Activated CD8-positive, alpha-beta memory T cell treated with anti-CD3 and anti-CD28 coated beads for 4 hours (primary cell): Measurements from ENCODE around the gene LGR6.
"Not testable (repeated sequence)": the region's sequence is repeated elsewhere in the genome, so short reads cannot be mapped to it uniquely, and the experiment has no call there.

Experiments used
- DNase-seq, 2 donors: peaks; one replicate each; pipeline ENCODE4 v3.0.0-alpha.2; 2020; ENCODE audit warnings: low read depth in 2 of 2

The LGR6 gene

DNA sequence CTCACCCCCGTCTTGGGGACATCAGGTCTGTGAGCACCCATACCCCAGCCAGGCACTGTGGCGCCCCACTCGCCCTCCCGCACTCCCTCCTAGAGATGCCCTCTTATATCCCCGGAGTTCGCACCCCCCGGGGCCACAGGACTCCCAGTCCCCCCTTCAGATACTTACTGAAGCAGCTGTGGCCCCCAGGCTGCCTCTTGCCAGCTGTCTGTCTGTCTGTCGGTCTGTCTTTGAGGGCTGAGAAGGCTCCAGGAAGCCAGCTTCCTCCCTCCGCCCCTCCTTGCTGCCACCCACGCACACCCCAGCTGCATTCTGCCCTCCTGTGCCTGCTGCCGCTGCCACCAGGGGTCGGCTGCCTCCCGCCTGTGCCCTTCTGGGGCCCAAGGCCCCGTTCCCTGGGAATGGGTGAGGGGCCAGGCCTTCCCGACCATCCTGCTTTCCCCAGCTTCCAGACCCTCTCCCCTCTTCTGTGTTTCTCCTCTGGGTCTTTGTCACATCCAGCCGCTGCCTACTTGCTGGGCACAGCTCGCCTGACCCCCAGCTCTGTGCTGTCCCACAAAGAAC, 33.1 kb upstream of the LGR6 start, which contains the start of gene PTPN7:
PTPN7 (minus strand) TSS at position 226 of the 564 bp plus-strand sequence. CDS start 1,200 bp downstream, outside the sequence.
- DNase-seq = peak; percentile 72 to 84

DNA sequence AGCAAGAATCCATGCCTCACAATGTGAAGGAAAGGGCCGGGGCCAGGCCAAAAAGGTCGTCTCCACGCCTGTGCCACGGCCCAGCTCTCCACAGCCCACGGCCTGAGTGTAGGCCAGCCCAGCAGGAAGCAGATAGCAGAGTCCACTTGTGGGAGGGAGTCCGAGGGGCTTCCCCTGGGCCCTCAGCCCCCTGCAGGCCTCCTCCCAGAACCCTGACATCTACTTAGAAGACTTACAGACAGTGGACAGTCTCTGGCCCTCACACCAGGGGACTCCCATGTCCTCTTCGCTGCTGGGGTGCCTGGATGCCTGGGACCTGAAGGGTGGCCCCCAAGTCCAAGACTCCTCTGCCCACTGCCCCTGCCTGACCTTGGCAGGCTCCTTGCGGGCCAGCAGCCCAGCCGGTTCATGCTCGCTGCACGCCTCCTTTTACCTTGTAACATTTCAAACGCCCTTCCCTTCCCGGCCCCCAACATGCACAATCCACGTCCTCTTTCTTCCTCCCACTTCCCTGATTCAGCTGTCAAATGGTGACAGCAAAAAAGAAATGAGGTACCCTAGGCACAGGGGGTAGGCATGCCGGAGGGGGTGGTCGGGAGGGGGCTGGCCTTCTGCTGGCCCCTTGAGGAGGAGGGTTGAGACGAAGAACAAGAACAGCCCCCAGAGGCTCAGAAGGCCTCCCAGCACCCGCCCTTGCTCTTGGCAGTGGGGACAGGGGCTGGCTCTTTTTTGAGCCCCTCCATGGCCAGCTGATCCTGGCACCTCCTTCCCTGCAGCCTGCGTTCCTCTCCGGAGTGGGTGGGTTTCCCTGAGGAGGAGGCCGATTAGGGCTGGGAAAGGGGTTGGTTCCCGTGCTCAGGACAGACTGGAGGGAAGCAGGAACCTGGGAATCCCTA, 32.2 kb upstream of the LGR6 start:
- no peak for DNase-seq

DNA sequence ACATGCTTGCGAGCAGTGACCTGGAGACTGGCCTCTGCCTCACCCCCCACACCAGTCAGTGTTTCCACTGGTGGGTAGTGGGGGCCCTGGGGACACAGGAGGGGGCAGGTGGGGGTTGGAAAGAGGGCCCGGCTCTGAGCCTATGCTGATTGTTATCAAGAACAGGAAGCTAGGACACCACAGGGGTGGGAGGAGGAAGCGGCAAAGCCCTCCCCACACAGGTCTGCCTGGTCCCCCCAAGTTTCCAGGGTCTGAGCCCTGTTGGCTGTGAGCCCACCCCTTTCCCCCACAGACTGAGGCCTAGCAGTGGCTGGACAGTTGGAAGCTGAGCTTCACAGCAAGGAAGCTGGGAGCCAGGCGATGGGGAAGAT, 31.6 kb upstream of the LGR6 start:
- peak; percentile 42 to 60 for DNase-seq

DNA sequence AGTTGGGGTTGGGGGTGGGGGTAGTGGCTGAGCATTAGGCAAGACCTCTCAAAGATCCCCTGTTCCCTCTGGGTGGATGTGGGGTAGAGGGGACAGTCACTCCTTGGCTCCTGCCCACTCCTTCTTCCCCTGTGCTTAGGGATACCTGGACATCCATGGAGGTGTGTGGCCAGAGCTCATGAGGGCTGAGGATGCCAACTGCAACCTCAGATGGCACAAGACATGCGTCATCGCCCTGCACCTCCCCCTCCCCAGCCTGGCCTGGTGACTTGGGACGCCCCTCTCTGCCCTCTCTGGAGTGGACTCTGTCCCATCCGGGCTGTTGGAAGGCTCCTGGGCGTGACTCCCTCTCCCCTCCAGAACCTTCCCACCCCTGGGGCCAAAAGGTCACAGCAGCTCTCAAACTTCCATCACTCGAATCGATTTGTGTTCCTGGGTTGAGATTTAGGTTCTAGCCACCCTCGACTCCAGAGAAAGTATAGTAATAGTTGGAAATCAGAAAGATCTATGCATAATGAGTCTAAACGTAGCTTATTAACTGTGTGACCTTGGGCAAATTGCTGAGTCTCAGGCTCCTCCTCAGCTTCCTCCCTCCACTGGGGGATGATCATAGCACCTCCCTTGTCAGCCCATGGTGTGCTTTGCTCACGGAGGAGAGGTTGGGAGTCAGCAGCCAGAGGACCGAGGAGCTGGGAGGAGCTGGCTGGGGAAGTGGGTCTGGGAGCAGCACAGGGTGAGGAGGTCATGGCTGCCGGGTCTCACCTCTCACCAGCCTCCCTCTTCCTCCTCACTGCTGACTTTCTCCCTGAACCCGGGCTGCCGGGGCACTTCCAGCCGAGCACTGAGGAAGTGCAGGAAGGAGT, 30.9 kb upstream of the LGR6 start:
- DNase-seq = no peak

DNA sequence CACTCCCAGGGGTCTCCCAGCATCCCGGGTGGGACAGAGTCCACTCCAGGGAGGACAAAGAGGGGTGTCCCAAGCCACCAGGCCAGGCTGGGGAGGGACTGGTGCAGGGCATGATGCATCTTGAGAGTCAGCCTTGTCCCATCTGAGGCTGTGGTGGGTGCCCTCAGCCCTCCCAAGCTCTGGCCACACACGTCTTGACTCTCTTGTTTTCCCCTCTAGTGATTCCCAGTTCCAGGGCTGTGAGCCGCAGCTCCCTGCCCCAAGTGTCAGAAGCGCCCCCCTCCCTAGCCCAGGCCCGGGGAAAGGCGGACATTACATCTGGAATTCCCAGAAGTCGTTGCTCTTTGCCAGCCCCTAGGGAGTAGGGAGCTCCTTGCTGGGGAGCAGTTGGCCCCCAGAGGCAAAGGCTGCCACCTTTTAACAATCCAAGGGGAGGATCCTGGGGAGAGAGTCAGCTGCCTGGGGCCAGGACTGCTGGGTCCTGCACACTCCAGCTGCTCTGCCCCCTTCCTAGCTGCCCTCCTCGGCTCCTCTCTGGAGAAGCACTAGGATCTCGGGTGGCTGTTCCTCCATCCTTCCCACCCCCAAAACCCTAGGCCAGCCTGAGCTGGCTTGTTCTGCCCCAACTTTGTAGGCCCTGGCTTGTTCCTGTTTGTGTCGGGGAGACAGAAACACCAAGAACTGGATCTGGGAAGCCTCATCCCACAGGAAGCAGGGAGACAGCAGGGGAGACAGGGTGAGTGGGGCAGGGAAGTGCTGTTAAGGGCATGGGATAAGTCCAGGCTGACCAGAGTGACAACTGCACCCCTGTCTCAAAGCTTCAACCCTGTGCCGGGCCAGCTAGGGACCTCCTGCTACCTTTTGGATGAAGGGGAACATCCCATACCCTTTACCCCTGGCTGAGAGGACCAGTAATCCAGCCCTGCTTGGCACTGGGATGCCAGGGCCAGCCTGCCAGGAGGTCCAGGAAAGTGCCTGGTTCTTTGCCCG, 30.0 kb upstream of the LGR6 start:
- DNase-seq = no peak

DNA sequence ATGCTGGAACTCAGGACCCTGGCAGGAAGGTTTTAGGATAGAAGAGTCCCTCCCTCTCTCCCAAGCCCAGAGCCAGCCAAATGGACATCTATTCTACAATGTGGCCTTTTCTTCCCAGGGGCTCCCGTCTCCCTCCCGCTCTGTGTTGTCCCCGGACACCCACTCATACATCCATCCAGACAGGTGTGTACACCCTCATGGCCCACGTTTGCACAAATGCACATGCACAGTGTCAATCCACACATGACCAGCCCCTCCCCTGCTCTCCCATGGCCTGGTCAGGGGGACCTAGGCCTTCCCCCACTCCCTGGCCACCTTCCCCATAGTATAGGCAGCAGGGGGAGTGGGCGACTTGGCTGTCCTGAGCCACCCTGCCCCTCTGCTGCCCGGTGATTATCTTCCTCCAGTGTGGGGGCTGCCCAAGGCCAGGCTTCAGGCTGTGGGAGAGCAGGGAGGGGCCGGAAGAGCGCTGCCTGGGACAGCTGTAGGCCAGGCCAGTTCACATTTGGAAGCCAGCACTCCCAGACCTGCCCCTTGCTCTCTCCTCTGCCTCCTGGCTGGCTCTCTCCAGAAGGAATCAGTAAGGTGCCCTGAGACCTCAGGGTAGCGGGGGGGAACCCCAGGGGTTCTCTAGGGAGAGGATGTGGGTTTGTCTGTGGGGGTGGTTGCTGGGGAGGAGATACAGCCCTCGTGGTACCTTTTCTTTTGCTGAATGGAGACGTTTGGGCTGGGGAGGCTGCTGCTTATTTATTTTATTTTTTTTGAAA, 29.1 kb upstream of the LGR6 start:
- DNase-seq = peak; percentile 45 to 67

DNA sequence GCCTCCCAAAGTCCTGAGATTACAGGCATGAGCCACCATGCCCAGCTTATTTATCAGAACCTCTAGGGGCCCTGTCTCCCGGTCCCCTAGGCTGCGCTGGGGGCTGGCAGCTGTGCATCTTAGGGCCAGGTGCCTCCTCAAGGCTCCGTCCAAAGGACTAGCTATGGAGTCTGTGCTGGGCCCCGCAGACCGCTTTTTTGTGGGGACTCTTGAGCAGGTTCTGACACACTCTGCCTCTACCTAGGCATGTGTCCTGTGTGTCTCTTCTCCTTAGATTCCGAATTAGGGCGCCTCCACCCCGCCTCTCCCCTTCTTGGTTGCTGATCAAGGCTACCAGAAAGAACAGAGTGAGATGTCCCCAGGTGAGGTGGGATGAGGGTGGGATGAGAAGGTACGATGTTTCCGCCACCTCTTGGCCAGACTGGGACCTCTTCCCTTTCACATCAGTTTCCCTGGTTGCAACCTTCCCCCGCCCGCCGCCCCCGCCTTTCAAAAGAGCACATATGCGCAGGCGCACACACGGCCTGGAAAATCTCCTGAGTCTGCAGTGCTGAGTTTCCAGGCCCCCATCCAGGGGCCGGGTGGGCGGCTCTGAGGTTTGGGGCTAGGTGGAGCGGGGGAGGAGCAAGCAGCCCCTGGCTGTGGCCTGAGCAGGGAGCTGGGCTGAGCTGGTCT, 28.2 kb upstream of the LGR6 start:
- DNase-seq = no peak

DNA sequence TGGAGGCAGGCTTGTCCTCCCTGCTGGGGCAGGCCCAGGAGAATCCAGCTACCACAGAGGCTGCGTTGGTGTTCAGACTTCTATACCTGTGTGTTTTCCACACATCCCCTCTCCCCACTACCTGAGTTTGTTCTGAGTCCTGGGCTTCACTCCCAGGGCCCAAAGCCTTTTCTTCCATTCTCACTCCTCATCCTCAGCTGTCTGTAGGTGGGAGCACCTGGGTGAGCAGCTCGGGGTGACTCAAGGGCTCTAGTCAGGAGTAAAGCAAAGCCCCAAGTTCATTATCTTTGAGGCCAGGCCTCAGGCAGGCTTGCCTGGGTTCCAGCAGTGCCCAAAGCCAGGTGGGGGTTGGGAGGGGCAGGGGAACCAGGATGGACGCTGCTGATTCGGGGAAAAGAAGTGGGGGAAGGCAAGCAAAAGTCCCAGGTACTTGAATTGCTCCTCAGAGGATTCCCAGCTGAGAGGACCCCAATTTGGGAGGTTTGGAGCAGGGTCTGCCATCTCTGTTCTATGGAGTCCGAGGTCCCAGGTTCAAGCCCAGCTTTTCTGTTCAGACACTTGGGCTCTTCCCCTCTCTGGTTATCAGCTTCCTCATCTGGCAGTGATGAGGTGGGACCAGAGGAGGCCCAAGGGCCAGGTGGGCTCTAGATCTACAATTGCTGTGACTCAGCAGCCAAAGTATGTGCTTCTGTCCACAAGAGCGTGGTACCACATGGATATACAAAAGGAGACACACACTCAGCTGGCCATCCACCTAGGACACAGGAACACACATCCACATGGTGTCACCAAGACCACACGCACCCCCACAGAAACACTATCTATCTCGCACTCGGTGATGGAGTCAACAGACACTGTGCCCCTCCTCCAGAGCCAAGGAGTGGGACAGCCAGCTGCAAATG, 27.4 kb upstream of the LGR6 start:
- no peak for DNase-seq

DNA sequence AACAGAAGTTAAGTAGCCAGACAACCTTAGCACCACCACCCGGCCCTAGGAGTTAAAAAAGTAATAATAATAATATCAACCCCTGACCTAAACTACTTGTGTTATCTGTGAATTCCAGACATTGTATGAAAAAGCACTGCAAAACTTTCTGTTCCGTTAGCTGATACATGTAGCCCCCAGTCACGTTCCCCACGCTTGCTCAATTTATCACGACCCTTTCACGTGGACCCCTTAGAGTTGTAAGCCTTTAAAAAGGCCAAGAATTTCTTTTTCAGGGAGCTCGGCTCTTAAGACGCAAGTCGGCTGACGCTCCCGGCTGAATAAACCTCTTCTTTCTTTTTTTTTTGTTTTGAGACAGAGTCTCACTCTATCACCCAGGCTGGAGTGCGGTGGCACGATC, 26.5 kb upstream of the LGR6 start:
- DNase-seq = not testable (repeated sequence)

DNA sequence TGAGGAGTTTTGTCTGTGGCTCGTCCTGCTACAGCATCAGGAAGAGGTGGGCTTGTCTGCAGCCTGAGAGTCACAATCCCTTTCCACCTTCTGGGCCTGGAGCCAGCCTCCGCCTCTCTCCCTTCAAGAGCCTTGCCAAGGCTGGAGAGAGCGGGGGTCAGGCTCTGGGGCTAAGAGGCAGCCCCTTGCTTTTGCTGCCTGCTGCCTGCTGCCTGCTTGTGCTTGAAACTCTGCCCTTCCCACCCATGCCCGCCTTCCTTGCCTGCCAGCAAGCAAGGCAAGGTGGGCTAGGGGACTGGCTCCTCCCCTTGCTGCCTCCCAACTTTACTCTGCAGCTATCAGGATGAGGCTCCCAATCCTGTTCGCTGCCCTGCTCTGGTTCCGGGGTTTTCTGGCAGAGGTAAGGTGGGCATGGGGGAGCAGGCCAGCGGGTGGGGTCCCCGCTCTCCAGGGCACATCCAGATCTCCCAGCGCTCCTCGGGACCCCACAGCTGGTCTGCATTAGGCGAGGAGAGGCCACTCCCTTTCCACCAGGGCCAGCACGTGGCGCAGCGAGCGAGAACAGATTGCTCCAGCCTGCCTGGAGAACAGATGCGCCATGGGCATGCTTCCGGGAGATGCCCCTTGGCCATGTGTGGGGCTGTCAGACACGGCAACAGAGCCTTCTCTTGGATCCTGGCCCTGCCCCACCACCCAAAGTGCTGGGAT, 25.7 kb upstream of the LGR6 start:
- no peak for DNase-seq

DNA sequence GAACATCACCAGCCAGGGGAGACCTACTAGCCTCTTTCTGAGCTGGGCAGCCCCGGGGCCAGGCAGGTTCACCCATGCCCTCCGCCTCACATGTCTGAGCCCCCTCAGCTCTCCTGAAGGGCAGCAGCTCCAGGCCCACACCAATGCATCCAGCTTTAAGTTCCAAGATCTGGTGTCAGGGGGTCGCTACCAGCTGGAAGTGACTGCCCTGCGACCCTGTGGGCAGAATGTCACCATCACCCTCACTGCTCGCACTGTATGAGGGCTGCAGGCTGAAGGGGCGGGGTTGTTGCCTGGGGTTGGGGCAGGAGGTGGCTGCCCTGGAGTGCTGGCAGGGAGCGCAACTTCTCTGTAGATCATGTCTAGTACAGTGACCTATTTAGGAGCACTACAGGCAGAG, 24.7 kb upstream of the LGR6 start:
- DNase-seq = no peak

DNA sequence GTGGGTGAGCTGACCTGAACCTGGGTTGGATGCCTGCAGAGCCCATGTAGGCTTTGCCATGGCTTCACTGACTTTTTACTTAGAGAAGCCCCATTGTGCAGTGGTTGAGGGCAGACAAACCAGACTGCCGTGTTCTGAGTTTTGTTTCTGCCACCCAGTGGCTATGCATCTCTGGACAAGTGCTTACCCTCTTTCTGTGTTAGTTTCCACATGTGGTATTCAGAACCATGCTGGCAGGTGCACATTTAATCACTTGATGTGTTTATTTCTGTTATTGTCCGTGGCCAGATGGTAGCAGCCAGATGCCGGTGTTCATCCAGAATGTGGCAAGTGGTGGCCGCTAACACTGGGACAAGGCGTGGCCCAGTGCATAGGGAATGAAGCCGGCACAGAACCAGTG, 22.9 kb upstream of the LGR6 start:
- DNase-seq = no peak

DNA sequence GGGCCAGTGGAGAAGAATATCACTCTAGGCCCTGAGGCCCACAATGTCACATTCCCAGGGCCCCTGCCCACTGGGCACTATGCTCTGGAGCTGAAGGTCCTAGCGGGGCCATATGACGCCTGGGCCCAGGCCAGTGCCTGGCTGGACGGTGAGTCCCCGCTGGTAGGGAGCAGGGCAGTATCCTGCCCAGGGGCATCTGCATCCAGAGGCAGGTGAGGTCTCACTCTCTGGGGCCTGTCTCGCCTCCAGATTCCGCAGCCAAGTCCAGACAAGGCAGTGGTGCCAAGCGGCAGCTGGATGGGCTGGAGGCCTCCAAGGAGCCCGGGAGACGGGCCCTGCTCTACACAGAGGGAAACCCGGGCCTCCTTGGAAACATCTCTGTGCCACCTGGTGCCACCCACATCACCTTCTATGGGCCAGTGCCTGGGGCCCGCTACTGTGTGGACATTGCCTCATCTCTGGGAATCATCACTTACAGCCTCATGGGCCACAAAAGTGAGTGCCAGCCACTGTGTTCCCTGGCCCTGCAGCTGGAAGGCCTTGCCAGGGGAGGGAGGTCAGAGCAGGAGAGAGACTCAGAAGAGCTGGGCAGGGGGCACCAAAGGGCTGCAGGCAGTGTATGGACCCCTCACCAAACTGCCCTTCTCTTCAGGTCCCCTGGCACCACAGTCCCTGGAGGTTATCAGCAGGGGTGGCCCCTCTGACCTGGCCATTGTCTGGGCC, 22.1 kb upstream of the LGR6 start:
- DNase-seq = no peak

DNA sequence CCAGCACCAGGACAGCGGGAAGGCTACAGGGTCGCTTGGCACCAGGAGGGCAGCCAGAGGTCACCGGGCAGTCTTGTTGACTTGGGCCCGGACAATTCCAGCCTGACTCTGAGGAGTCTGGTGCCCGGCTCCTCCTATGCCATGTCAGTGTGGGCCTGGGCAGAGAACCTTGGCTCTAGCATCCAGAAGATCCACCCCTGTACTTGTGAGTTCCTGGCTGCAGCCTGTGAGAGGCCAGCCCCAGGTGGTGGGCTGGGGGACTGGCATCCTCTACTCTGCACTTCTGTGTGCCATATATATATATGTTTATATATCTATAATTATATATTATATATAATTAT, 21.6 kb upstream of the LGR6 start:
- DNase-seq = no peak

DNA sequence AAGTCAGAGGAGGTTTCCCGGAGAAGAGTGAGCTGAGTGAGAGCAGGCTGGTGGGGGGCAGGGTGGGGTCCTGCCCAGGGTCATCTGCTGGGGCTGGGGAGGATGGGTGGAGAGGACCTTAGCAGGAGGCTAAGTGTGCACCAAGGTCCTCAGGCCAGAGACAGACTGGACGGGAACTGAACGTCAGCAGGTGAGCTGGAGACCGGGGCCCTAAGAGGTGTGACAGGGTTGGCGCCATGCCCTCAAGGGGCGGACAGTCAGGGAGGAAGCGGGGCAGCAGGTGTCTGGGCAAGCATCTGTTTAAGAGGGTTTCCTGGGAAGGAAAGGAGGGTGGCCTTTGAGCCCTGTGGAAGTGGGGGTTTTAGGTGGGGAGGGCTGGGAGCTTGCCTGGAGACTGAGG, 19.6 kb upstream of the LGR6 start:
- no peak for DNase-seq

DNA sequence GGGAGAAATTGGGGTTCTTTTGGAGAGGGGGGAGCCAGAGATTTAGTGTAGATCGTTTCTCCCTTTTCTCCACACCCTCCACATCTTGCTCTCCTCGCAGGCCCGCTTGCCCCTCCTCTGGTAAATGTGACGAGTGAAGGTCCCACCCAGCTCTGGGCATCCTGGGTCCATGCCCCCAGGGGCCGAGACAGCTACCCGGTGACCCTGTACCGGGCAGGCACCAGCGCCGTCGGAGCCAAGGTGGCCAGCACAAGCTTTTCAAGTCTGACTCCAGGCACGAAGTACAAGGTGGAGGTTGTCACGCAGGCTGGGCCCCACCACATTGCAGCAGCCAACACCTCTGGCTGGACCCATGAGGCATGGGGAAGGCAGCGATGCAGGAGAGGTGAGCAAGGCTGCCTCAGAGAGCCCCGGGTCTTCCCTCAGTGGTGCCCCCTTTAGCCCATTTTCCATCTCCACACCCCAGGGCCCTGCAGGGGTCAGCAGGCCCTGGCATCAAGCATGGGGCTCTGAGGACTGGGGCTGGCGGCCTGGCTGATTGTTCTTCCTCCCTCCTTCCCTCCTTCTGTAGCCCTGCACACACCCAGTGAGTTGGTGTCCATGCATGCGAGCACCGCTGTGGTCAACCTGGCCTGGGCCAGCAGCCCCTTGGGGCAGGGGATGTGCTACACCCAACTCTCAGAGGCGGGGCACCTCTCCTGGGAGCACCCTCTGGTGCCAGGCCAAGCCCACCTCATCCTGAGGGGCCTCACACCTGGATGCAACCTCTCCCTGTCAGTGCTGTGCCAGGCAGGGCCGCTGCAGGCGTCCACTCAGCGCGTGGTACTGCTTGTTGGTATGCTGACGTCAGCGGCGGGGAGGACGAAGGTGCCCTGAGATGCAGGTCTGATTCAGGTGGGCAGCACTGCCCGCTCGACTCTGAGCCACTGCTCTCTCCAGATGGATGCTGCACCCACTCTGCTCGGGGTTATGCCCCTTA, 16.4 kb upstream of the LGR6 start:
- DNase-seq = no peak
